H1 (cell line): ENCODE measurements around the gene TCF21. TPM values are rescaled to one million over a fixed set of nuclear protein-coding genes. Genes with fewer than 3 reads are reported as not detected.

Source experiments
- CTCF ChIA-PET: fragments of 300-600 bp; sonication (Branson Sonifier 250); formaldehyde crosslinking; loops from one replicate; lab custom pipeline; 2021; ENCODE audit not compliant: partially characterized antibody; lab: Charles Lee
- POLR2A ChIA-PET: fragments of 300-600 bp; sonication (Branson Sonifier 250); formaldehyde crosslinking; loops from one replicate; lab custom pipeline; 2021; ENCODE audit warnings: inconsistent platforms; ENCODE audit not compliant: partially characterized antibody; lab: Charles Lee
- DNase-seq, 2 experiments: peaks; one replicate each; pipeline versions ENCODE4 v3.0.0 to v3.0.0-alpha.2; 2010 to 2022; ENCODE audit warnings: low spot score in 2 of 2, low read depth in 1 of 2, mixed read lengths in 1 of 2
- FAIRE-seq: peaks from 2 replicates; lab custom pipeline; 2011; peaks lifted over from hg19 to GRCh38; lab: Jason Lieb, UNC
- H2AFZ ChIP-seq: 2 replicates; pipeline ENCODE4 v1.8.1; 2012; ENCODE audit warnings: low read length, inconsistent platforms
- H2AK5ac ChIP-seq: 2 replicates; pipeline ENCODE4 v1.6.1; 2013; ENCODE audit warnings: low read depth, low read length
- H2BK120ac ChIP-seq: replicated peaks from 2 replicates; pipeline ENCODE3; 2013; ENCODE audit warnings: low read depth, low read length, inconsistent platforms
- H2BK12ac ChIP-seq: 2 replicates; pipeline ENCODE4 v1.6.1; 2013; ENCODE audit warnings: low read depth, low read length
- H2BK15ac ChIP-seq: 2 replicates; pipeline ENCODE4 v1.6.1; 2013; ENCODE audit warnings: low read length
- H2BK20ac ChIP-seq: 2 replicates; pipeline ENCODE4 v1.6.1; 2013; ENCODE audit warnings: low read length
- H2BK5ac ChIP-seq: 2 replicates; pipeline ENCODE4 v1.6.1; 2013; ENCODE audit warnings: low read depth, low read length
- H3K14ac ChIP-seq: 2 replicates; pipeline ENCODE4 v1.6.1; 2013; ENCODE audit warnings: inconsistent platforms; ENCODE audit not compliant: insufficient read length
- H3K18ac ChIP-seq: 2 replicates; pipeline ENCODE4 v1.6.1; 2013; ENCODE audit warnings: low read length; ENCODE audit errors: extremely low read depth
- H3K23ac ChIP-seq: 2 replicates; pipeline ENCODE4 v1.6.1; 2013; ENCODE audit warnings: inconsistent platforms; ENCODE audit not compliant: insufficient read length
- H3K23me2 ChIP-seq: 2 replicates; pipeline ENCODE4 v1.6.1; 2013; ENCODE audit warnings: low read depth, low read length
- H3K27ac ChIP-seq: 2 replicates; pipeline ENCODE4 v1.6.1; 2011; ENCODE audit warnings: low read depth, low read length, inconsistent platforms
- H3K27me3 ChIP-seq, 4 experiments: replicated peaks in 1 of 4; 1 replicate in 1 of 4; 2 replicates in 3 of 4; pipeline versions ENCODE4 v1.6.1 to v1.8.1; 2011 to 2013; ENCODE audit warnings: low read length in 3 of 4, mild to moderate bottlenecking in 3 of 4, inconsistent platforms in 2 of 4, mixed read lengths in 2 of 4, moderate library complexity in 1 of 4; ENCODE audit not compliant: control insufficient read depth in 3 of 4, insufficient read depth in 3 of 4; ENCODE audit errors: extremely low read depth in 1 of 4
- H3K36me3 ChIP-seq, 4 experiments: 2 replicates each; pipeline versions ENCODE4 v1.6.1 to v1.8.1; 2011 to 2013; ENCODE audit warnings: mild to moderate bottlenecking in 4 of 4, low read length in 3 of 4, moderate library complexity in 2 of 4, control low read depth in 1 of 4, inconsistent platforms in 1 of 4; ENCODE audit not compliant: insufficient read depth in 4 of 4, control insufficient read depth in 2 of 4
- H3K4ac ChIP-seq: replicated peaks from 2 replicates; pipeline ENCODE3; 2013; ENCODE audit warnings: low read length, low read depth, mixed read lengths, inconsistent platforms; ENCODE audit not compliant: insufficient read length
- H3K4me1 ChIP-seq, 4 experiments: replicated peaks in 1 of 4; 1 replicate in 1 of 4; 2 replicates in 3 of 4; pipeline versions ENCODE4 v1.6.1 to v1.8.1; 2011 to 2013; ENCODE audit warnings: low read length in 3 of 4, inconsistent platforms in 2 of 4, mixed read lengths in 1 of 4; ENCODE audit not compliant: insufficient read depth in 4 of 4, control insufficient read depth in 3 of 4
- H3K4me2 ChIP-seq, 2 experiments: 2 replicates each; pipeline versions ENCODE4 v1.6.1 to v1.8.1; 2011 to 2013; ENCODE audit warnings: low read depth in 2 of 2, low read length in 2 of 2, control low read depth in 1 of 2, inconsistent platforms in 1 of 2, mild to moderate bottlenecking in 1 of 2; ENCODE audit not compliant: insufficient read depth in 1 of 2
- H3K4me3 ChIP-seq, 4 experiments: fragments of 200-600, 300-600 bp in 1 of 4; sonication (generic), shearing (Covaris generic), sonication (Bioruptor Twin) in 1 of 4; 2 replicates each; pipeline versions ENCODE4 v1.5.1 to v1.8.1; 2011 to 2016; ENCODE audit warnings: low read length in 4 of 4, low read depth in 3 of 4, control low read depth in 2 of 4, inconsistent platforms in 2 of 4, mild to moderate bottlenecking in 2 of 4, mixed read lengths in 1 of 4, moderate library complexity in 1 of 4; ENCODE audit not compliant: insufficient read depth in 2 of 4; ENCODE audit errors: extremely low read depth in 1 of 4
- H3K56ac ChIP-seq: replicated peaks from 2 replicates; pipeline ENCODE3; 2013; ENCODE audit warnings: low read depth, mild to moderate bottlenecking, mixed read lengths, low read length, inconsistent platforms; ENCODE audit not compliant: insufficient read length
- H3K79me1 ChIP-seq: 2 replicates; pipeline ENCODE4 v1.6.1; 2013; ENCODE audit warnings: low read depth, low read length, control low read depth
- H3K79me2 ChIP-seq, 2 experiments: 2 replicates each; pipeline versions ENCODE4 v1.6.1 to v1.8.1; 2012 to 2013; ENCODE audit warnings: low read length in 2 of 2, mild to moderate bottlenecking in 2 of 2, inconsistent platforms in 1 of 2; ENCODE audit not compliant: insufficient read depth in 2 of 2, control insufficient read depth in 1 of 2
- H3K9ac ChIP-seq, 4 experiments: replicated peaks in 1 of 4; 1 replicate in 1 of 4; 2 replicates in 3 of 4; pipeline versions ENCODE4 v1.6.1 to v1.8.1; 2011 to 2013; ENCODE audit warnings: low read depth in 3 of 4, low read length in 3 of 4, control low read depth in 2 of 4, mild to moderate bottlenecking in 2 of 4, moderate library complexity in 2 of 4, inconsistent platforms in 1 of 4; ENCODE audit errors: extremely low read depth in 1 of 4
- H3K9me3 ChIP-seq, 2 experiments: 2 replicates each; pipeline versions ENCODE4 v1.6.1 to v1.8.1; 2012 to 2013; ENCODE audit warnings: mild to moderate bottlenecking in 2 of 2, moderate library complexity in 2 of 2, control low read depth in 1 of 2, inconsistent platforms in 1 of 2, low read depth in 1 of 2, low read length in 1 of 2, mixed read lengths in 1 of 2; ENCODE audit not compliant: insufficient read depth in 2 of 2
- H4K20me1 ChIP-seq, 2 experiments: replicated peaks in 1 of 2; 2 replicates each; pipeline versions ENCODE3 to v1.8.1; 2011 to 2013; ENCODE audit warnings: inconsistent platforms in 2 of 2, low read length in 2 of 2, mild to moderate bottlenecking in 1 of 2; ENCODE audit not compliant: insufficient read depth in 2 of 2, control insufficient read depth in 1 of 2
- H4K5ac ChIP-seq: 2 replicates; pipeline ENCODE4 v1.6.1; 2013; ENCODE audit warnings: low read length, low read depth, mixed read lengths, inconsistent platforms; ENCODE audit not compliant: insufficient read length
- H4K8ac ChIP-seq: 2 replicates; pipeline ENCODE4 v1.8.0; 2013; ENCODE audit warnings: mild to moderate bottlenecking, moderate library complexity, low read length, inconsistent platforms; ENCODE audit not compliant: insufficient read depth; ENCODE audit errors: extremely low read depth
- H4K91ac ChIP-seq: replicated peaks from 2 replicates; pipeline ENCODE3; 2013; ENCODE audit warnings: low read length, mixed read lengths, inconsistent platforms; ENCODE audit not compliant: insufficient read length
- EZH2 ChIP-seq: fragments of 200-600 bp; sonication (generic); IDR thresholded peaks from 2 replicates; pipeline ENCODE4 v1.7.1; 2012; ENCODE audit warnings: low read depth, mild to moderate bottlenecking, moderate library complexity, low read length, inconsistent platforms; ENCODE audit not compliant: severe bottlenecking
- PHF8 ChIP-seq: fragments of 200-600 bp; sonication (generic); conservative IDR thresholded peaks from 2 replicates; pipeline ENCODE4 v1.7.1; 2012; ENCODE audit warnings: low read depth, mild to moderate bottlenecking, inconsistent platforms, low read length, moderate library complexity
- SIN3A ChIP-seq, 2 experiments: IDR thresholded peaks in 1 of 2; conservative IDR thresholded peaks in 1 of 2; 2 replicates each; pipeline ENCODE4 v1.6.1; 2011 to 2012; ENCODE audit warnings: low read length in 2 of 2, improper control_type of control experiment in 1 of 2, low read depth in 1 of 2, mild to moderate bottlenecking in 1 of 2
- SUZ12 ChIP-seq: fragments of 200-600 bp; sonication (generic); IDR thresholded peaks from 2 replicates; pipeline ENCODE4 v1.6.1; 2012; ENCODE audit warnings: mild to moderate bottlenecking, inconsistent platforms, low read length, moderate library complexity, mixed read lengths
- TCF12 ChIP-seq: IDR thresholded peaks from 2 replicates; pipeline ENCODE4 v1.6.1; 2011; ENCODE audit warnings: low read depth, mild to moderate bottlenecking, low read length
- YY1 ChIP-seq: IDR thresholded peaks from 2 replicates; pipeline ENCODE4 v1.6.1; 2011; ENCODE audit warnings: low read depth, mild to moderate bottlenecking, low read length
- WGBS, 2 experiments: shearing (Covaris generic) in 1 of 2; methylation state at CpG; one replicate each; pipeline versions ENCODE4 v1.1.6 to v1.1.7; 2013 to 2015; ENCODE audit warnings: low lambda C conversion rate in 2 of 2, mixed read lengths in 2 of 2, inconsistent platforms in 1 of 2, low coverage in 1 of 2, missing lambda C conversion rate in 1 of 2; ENCODE audit not compliant: insufficient replicate concordance in 2 of 2, insufficient coverage in 1 of 2, insufficient read length in 1 of 2; ENCODE audit errors: extremely low coverage in 1 of 2, missing lambda C conversion rate in 1 of 2; 5-methylcytosine and 5-hydroxymethylcytosine counted together
- polyA plus RNA-seq, 7 experiments: library from polyadenylated mRNA; depleted of rRNA in 3 of 7; stranded (reverse) in 5 of 7; unstranded in 2 of 7; fragments of >200 nt in 5 of 7; fragments of 200-250 nt in 2 of 7; gene quantifications; 1 replicate in 5 of 7; 2 replicates in 1 of 7; 4 replicates in 1 of 7; pipeline versions ENCODE4 v1.2.1 to v1.2.3, GENCODE V29; 2011 to 2013; ENCODE audit warnings: missing spikeins in 2 of 7, mixed read lengths in 2 of 7
- total RNA-seq: library from RNA; stranded (reverse); fragmentation: NEBNext Ultra II Directional; extraction: Animal tissue kit (Norgen Biotek cat#: 25700); gene quantifications from 2 replicates; pipeline ENCODE4 v1.2.1, GENCODE V29; 2021
- TF ChIP-seq, protein P1 (sequence below), 3 experiments: IDR thresholded peaks; 1 replicate in 2 of 3; 2 replicates in 1 of 3; pipeline versions ENCODE4 v1.5.1 to v1.6.1; 2011; ENCODE audit warnings: low read length in 3 of 3, mild to moderate bottlenecking in 3 of 3, inconsistent platforms in 2 of 3, low read depth in 1 of 3, moderate library complexity in 1 of 3; ENCODE audit not compliant: insufficient read depth in 1 of 3; ENCODE audit errors: control extremely low read depth in 1 of 3

TCF21 gene
- total and polyA plus RNA-seq, 2 of the 8 experiments (the other 6 are each of a cell fraction or from before 2014, with no cell fraction given): 0.05 to 0.09 TPM

DNA sequence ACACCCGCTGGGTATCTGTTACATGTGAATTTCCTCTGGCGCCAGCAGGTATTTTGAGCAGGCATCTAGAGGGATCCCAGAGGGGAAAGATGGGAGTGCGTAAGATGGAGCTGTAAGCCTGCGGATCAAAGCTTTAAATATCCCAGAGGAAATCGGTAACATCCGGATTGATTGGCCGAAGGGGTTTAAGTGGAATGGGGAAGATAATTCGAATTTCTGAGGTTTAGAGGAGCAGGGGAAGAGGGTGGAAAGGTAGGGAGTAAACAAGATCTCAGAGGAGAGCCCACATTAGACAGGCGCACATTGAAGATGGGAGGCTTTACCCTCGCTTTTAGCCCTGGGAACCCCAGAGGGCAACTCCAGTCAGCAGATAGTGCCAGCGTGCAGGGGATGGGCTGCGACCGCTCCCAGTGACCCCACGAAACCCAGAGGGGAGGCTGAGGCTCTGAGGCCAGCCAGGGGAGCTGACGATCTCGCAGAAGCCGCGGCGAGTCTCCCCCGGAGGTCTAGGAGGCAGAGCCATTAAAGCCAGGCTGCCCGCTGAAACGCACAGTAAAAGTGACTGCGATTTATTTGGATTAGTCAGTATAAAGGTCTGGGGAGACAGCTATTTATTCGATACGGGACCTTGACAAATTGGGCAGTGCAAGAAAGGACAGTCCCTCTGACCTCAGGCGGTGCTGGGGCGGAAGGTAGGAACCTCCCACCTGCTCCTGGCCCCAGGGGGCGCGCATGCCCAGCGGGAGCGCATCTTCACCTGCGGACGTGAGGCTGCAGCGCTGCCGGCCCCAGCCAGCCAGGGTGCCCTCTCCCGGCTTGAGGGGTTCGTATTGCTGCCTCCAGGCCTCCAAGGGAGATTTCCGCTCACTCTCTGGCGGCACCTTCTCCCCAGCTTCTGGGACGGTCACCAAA, 34.3 kb upstream of the TCF21 start:
- Histone ChIP-seq H3K56ac (no peak overlapping the region), H2BK15ac (no peak overlapping the region), H3K23ac (no peak overlapping the region), H3K27me3 (peaks cover 2 to 34% (median 23%) of the 10 kb centered on the region in 4 experiments), H3K79me1 (no peaks in the 10 kb centered on the region), H3K14ac (no peak overlapping the region), H4K91ac (no peak overlapping the region), H4K8ac (no peak overlapping the region), H3K4ac (no peak overlapping the region), H3K4me3 (peak overlapping the region; percentile 62 to 71 (median 65)), H3K4me2 (peak overlapping the region; percentile 93 to 96), H2BK120ac (no peak overlapping the region), H3K4me1 (peaks cover 0 to 9% (median 2%) of the 10 kb centered on the region in 4 experiments; a peak in 4 of 7 replicates), H3K79me2 (no peaks in the 10 kb centered on the region), H3K9ac (peak overlapping the region in 3 of 4 experiments; percentile 25 to 34 (median 29); a peak in 3 of 7 replicates), H2AFZ (peak overlapping the region; percentile 74), H2BK5ac (no peak overlapping the region), H3K23me2 (peaks cover 9% of the 10 kb centered on the region), H3K36me3 (no peaks in the 10 kb centered on the region), H4K20me1 (no peaks in the 10 kb centered on the region), H4K5ac (no peak overlapping the region), H3K18ac (no peak overlapping the region), H2BK12ac (0 out of 2 replicates have a peak overlapping the region, but pooled peaks have one; percentile 72), H3K27ac (no peak overlapping the region), H2AK5ac (no peak overlapping the region), H3K9me3 (no peaks in the 10 kb centered on the region), H2BK20ac (no peak overlapping the region)
- WGBS, 2 experiments: 2% methylated on average over 40 of the region's 40 CpGs; no CpG with 5 or more reads in 1 of the 2 experiments
- CTCF ChIA-PET: interaction anchor here (0.6 to 3.2 kb wide), 13 partner anchors 14 to 286 kb away, joined by 3 to 11 read pairs (median 5); no protein-coding TSS in a partner anchor
- peak; percentile 7 for FAIRE-seq
- DNase-seq: peak in 1 of 2 experiments; percentile 74
- POLR2A ChIA-PET: interaction anchor here (0.6 to 1.1 kb wide), 3 partner anchors 35 to 645 kb away, joined by 3 to 5 read pairs (median 5); partner anchors contain the start of gene TCF21
- TF ChIP-seq, protein P1, sequence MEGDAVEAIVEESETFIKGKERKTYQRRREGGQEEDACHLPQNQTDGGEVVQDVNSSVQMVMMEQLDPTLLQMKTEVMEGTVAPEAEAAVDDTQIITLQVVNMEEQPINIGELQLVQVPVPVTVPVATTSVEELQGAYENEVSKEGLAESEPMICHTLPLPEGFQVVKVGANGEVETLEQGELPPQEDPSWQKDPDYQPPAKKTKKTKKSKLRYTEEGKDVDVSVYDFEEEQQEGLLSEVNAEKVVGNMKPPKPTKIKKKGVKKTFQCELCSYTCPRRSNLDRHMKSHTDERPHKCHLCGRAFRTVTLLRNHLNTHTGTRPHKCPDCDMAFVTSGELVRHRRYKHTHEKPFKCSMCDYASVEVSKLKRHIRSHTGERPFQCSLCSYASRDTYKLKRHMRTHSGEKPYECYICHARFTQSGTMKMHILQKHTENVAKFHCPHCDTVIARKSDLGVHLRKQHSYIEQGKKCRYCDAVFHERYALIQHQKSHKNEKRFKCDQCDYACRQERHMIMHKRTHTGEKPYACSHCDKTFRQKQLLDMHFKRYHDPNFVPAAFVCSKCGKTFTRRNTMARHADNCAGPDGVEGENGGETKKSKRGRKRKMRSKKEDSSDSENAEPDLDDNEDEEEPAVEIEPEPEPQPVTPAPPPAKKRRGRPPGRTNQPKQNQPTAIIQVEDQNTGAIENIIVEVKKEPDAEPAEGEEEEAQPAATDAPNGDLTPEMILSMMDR (IDR thresholded peaks at IDR 0.05; ENCODE audit: control extremely low read depth in 1 of 3, insufficient read depth in 1 of 3, low read depth in 1 of 3, low read length in 3 of 3): no peak
- TF ChIP-seq PHF8 (no peak), EZH2 (peak; percentile 50), TCF12 (0 out of 2 replicates have a peak, but pooled peaks have one; percentile 2), YY1 (0 out of 2 replicates have a peak, but pooled peaks have one; percentile 21), SUZ12 (peak; percentile 23; the same call in 1 of the 2 replicates), SIN3A (conservative IDR thresholded peaks at IDR 0.05 in 1 of 2, IDR thresholded peaks at IDR 0.05 in 1 of 2; ENCODE audit: low read depth in 1 of 2, low read length in 2 of 2) (0 out of 4 replicates have a peak, but pooled peaks of 1 of the 2 experiments have one; percentile 67)
